Measurements from ENCODE around the gene ASPN.

Gene ASPN

GRCh38 chr9:92467511-92467910 lies 14.8 kb downstream of the ASPN start:
- H3K4me3 ChIP-seq (ENCODE audit: low read depth, low read length) = no peak overlapping the region

DNA sequence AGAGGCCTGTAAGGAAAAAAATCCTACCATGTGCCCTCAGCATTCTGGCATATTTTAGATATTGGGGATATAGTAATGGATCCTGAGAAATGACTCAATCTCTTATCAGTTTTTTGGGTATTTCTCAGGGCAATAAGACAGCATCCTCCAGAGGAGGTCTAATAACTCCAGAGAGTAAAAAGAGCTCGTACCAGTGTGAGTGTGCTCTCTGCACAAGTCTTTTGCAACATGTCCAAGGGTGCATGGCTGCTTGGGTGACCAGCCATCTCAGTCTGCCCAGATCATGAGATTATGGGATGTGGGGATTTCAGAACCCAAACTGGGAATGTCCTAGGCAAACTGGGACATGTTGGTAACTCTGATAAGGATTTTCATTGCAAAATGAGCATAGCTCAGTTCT lies 15.3 kb downstream of the ASPN start:
- Histone ChIP-seq H3K27ac (no peak overlapping the region), H3K36me3 (no peaks in the 10 kb centered on the region), H3K27me3 (ENCODE audit: insufficient read depth, low read depth, severe bottlenecking) (no peaks in the 10 kb centered on the region), H3K9me3 (ENCODE audit: severe bottlenecking) (no peaks in the 10 kb centered on the region), H3K4me3 (ENCODE audit: low read depth, low read length) (no peak overlapping the region)
- no peak for DNase-seq
- no peak for TF ChIP-seq CTCF (IDR thresholded peaks at IDR 0.05; ENCODE audit: low read depth, low read length)

More at GRCh38 chr9:92467511-92467910, 14.8 kb downstream of the ASPN start:
- H3K36me3 ChIP-seq = no peaks in the 10 kb centered on the region
- H3K9me3 ChIP-seq (ENCODE audit: severe bottlenecking) = no peaks in the 10 kb centered on the region
- no peak for DNase-seq
- H3K27ac ChIP-seq = no peak overlapping the region
- no peak for TF ChIP-seq CTCF (IDR thresholded peaks at IDR 0.05; ENCODE audit: low read depth, low read length)
- no peaks in the 10 kb centered on the region for H3K27me3 ChIP-seq (ENCODE audit: insufficient read depth, low read depth, severe bottlenecking)

DNA sequence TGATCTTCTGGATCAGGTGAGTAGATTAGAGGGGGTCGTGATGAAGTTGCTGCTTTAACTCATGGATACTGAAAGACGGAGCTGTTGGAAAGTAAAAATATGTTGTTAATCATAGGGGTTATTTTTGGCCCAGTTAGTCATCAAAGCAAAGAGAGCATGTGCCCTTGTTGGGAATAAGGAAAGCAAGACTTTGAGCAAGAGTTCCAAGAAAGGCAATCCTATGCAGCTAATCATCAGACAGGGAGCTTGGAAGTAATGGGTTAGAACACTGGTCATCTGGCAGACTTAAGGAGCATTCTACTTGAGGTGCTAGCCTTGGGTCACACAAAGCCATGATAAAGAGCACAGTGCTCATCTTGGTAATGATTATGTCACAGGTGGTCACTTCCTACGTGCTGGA lies 18.3 kb downstream of the ASPN start:
- Histone ChIP-seq H3K36me3 (no peaks in the 10 kb centered on the region), H3K27ac (no peak overlapping the region), H3K4me3 (ENCODE audit: low read depth, low read length) (no peak overlapping the region), H3K9me3 (ENCODE audit: severe bottlenecking) (no peaks in the 10 kb centered on the region), H3K27me3 (ENCODE audit: insufficient read depth, low read depth, severe bottlenecking) (no peaks in the 10 kb centered on the region)
- TF ChIP-seq CTCF (IDR thresholded peaks at IDR 0.05; ENCODE audit: low read depth, low read length) = no peak
- no peak for DNase-seq

GRCh38 chr9:92463387-92463786 lies 18.9 kb downstream of the ASPN start:
- Histone ChIP-seq H3K4me3 (ENCODE audit: low read depth, low read length) (no peak overlapping the region), H3K36me3 (no peaks in the 10 kb centered on the region), H3K27ac (no peak overlapping the region), H3K27me3 (ENCODE audit: insufficient read depth, low read depth, severe bottlenecking) (no peaks in the 10 kb centered on the region), H3K9me3 (ENCODE audit: severe bottlenecking) (no peaks in the 10 kb centered on the region)
- no peak for TF ChIP-seq CTCF (IDR thresholded peaks at IDR 0.05; ENCODE audit: low read depth, low read length)
- no peak for DNase-seq

- Histone ChIP-seq H3K4me3 (ENCODE audit: low read depth, low read length) (no peak overlapping the region), H3K27me3 (ENCODE audit: insufficient read depth, low read depth, severe bottlenecking) (no peaks in the 10 kb centered on the region), H3K27ac (no peak overlapping the region), H3K9me3 (ENCODE audit: severe bottlenecking) (no peaks in the 10 kb centered on the region), H3K36me3 (no peaks in the 10 kb centered on the region)
- no peak for DNase-seq
- TF ChIP-seq CTCF (IDR thresholded peaks at IDR 0.05; ENCODE audit: low read depth, low read length) = no peak
Measured at GRCh38 chr9:92457576-92457975, 24.7 kb downstream of the ASPN start.

GRCh38 chr9:92455217-92455616 lies 27.1 kb downstream of the ASPN start:
- Histone ChIP-seq H3K36me3 (no peaks in the 10 kb centered on the region), H3K27me3 (ENCODE audit: insufficient read depth, low read depth, severe bottlenecking) (no peaks in the 10 kb centered on the region), H3K9me3 (ENCODE audit: severe bottlenecking) (no peaks in the 10 kb centered on the region), H3K27ac (no peak overlapping the region), H3K4me3 (ENCODE audit: low read depth, low read length) (no peak overlapping the region)
- DNase-seq = no peak
- TF ChIP-seq CTCF (IDR thresholded peaks at IDR 0.05; ENCODE audit: low read depth, low read length) = peak; percentile 42; the same call in 1 of the 2 replicates
